Breast epithelium (tissue), 4 donors: Measurements from ENCODE around the gene IP6K3. TPM values are rescaled to one million over a fixed set of nuclear protein-coding genes. Genes with fewer than 3 reads are reported as not detected.

ENCODE experiments used
- DNase-seq, 2 donors: peaks; one replicate each; pipeline ENCODE4 v3.0.0-alpha.2; 2019; ENCODE audit warnings: low spot score in 2 of 2
- H3K27ac ChIP-seq, 2 donors: fragments of 200-600 bp; sonication (generic) in 1 of 2; one replicate each; pipeline ENCODE4 v1.5.1; 2016 to 2019; ENCODE audit warnings: mild to moderate bottlenecking in 1 of 2
- H3K27me3 ChIP-seq, 2 donors: fragments of 200-600 bp; sonication (generic) in 1 of 2; one replicate each; pipeline versions ENCODE4 v1.5.1 to v1.6.0; 2017 to 2019; ENCODE audit warnings: control low read depth in 1 of 2, mild to moderate bottlenecking in 1 of 2
- H3K36me3 ChIP-seq: fragments of 200-600 bp; one replicate; pipeline ENCODE4 v1.5.1; 2019
- H3K4me1 ChIP-seq, 2 donors: fragments of 200-600 bp; sonication (generic); one replicate each; pipeline ENCODE4 v1.5.1; 2016 to 2019; ENCODE audit warnings: control low read depth in 1 of 2
- H3K4me3 ChIP-seq, 3 donors: fragments of 200-600 bp; sonication (generic); 1 replicate in 2 of 3; 2 replicates in 1 of 3; pipeline ENCODE4 v1.5.1; 2016 to 2019; ENCODE audit warnings: mild to moderate bottlenecking in 3 of 3, moderate library complexity in 2 of 3
- H3K9me3 ChIP-seq, 2 donors: fragments of 200-600 bp; sonication (generic) in 1 of 2; one replicate each; pipeline ENCODE4 v1.5.1; 2016 to 2019; ENCODE audit warnings: control low read depth in 1 of 2
- CTCF ChIP-seq, 3 donors: fragments of 450-650 bp; IDR thresholded peaks; one replicate each; pipeline ENCODE4 v1.5.1; 2016 to 2017; ENCODE audit warnings: antibody characterized with exemption in 3 of 3, mild to moderate bottlenecking in 3 of 3, moderate library complexity in 3 of 3
- POLR2A ChIP-seq: fragments of 450-650 bp; IDR thresholded peaks from one replicate; pipeline ENCODE4 v1.6.1; 2016; ENCODE audit warnings: antibody characterized with exemption, mild to moderate bottlenecking, moderate library complexity
- POLR2AphosphoS5 ChIP-seq, 3 donors: sonication (generic); formaldehyde crosslinking; IDR thresholded peaks; one replicate each; pipeline ENCODE4 v1.6.1; 2017; ENCODE audit warnings: antibody characterized with exemption in 3 of 3
- intact Hi-C: fragments of 100-400 bp; cut with DNase I; formaldehyde crosslinking; loops from one replicate; pipeline ENCODE4 v1.15.1; 2023; ENCODE audit warnings: low total_unique reads
- total RNA-seq, 3 donors: library from RNA; depleted of rRNA; stranded (reverse); fragments of >200 nt; gene quantifications; one replicate each; pipeline ENCODE4 v1.1.0, GENCODE V29; 2016

The IP6K3 gene
- total RNA-seq, 3 donors from 2014 or later = 0.15 to 4.2 (median 0.66) TPM

DNA sequence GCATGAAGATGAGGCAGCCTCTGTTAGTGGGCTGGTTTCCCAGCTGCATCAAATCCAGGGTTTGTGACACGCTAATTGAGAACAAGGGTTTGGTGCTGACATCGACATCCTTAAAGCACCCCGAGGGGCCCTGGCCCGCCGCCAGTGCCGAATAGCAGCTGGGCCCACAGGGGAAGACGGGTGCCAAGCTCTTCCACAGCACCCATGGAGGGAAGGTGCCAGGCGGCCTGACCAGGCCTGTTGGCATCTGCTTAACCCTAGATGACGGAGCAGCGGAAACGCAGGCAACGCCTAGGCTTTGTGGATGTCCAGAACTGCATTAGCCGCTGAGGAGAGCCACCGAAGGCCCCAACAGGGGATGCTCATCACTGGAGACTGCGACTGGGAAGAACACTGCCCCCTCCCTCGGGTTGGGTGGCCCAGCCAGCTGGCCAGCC is 51.2 kb downstream of the IP6K3 start:
- TF ChIP-seq POLR2AphosphoS5 (IDR thresholded peaks at IDR 0.05) = no peak
- TF ChIP-seq CTCF (IDR thresholded peaks at IDR 0.05) = no peak
- TF ChIP-seq POLR2A = no peak
- DNase-seq = no peak
- Histone ChIP-seq H3K9me3 (no peaks in the 10 kb centered on the region), H3K27me3 (no peaks in the 10 kb centered on the region), H3K27ac (peak overlapping the region; percentile 68 to 79), H3K4me1 (peaks cover 15 to 35% of the 10 kb centered on the region in 2 donors), H3K4me3 (no peak overlapping the region), H3K36me3 (no peaks in the 10 kb centered on the region)
- intact Hi-C loops = loop anchor here (5.0 to 10.0 kb wide), 2 partner anchors 93 to 111 kb away; partner anchors contain the start of gene BAK1

GRCh38 chr6:33694977-33695376 is 51.7 kb downstream of the IP6K3 start:
- no peaks in the 10 kb centered on the region for H3K36me3 ChIP-seq
- TF ChIP-seq CTCF (IDR thresholded peaks at IDR 0.05) = no peak
- no peak for TF ChIP-seq POLR2AphosphoS5 (IDR thresholded peaks at IDR 0.05)
- TF ChIP-seq POLR2A = no peak
- H3K4me3 ChIP-seq = no peak overlapping the region
- H3K27me3 ChIP-seq = no peaks in the 10 kb centered on the region
- intact Hi-C loops = loop anchor here (5.0 to 10.0 kb wide), 2 partner anchors 93 to 110 kb away; partner anchors contain the start of gene BAK1
- no peak for DNase-seq
- peaks cover 15 to 33% of the 10 kb centered on the region in 2 donors for H3K4me1 ChIP-seq
- H3K9me3 ChIP-seq = no peaks in the 10 kb centered on the region
- H3K27ac ChIP-seq = peak overlapping the region; percentile 48 to 79

DNA sequence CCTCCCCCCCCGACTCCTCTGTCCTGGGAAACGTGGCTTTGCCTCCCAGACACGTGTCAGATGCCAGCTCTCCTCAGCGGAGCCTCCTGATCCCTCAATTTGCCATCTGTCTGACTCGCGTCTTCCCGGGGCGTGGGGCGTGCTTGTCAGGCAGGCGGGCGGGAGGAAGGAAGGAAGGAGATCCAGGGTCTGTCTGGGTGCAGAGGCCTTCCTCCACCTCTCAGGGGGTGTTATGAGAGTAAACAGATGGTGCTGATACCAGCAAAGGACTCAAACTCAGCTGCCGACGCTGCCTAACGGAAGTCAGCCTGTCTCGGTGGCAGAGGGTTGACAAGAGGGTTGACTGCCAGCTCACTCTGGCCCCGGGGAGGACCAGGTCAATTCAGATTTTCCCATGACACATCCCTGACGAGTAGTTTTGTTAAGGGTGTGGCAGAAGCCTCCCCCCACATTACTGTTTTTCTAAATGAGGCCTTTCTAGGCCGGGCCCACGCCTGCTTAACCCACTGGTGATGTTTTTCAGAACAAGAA is 52.2 kb downstream of the IP6K3 start:
- H3K36me3 ChIP-seq = no peaks in the 10 kb centered on the region
- no peak overlapping the region for H3K4me3 ChIP-seq
- H3K9me3 ChIP-seq = no peaks in the 10 kb centered on the region
- peaks cover 15 to 33% of the 10 kb centered on the region in 2 donors for H3K4me1 ChIP-seq
- no peak for TF ChIP-seq POLR2A
- TF ChIP-seq POLR2AphosphoS5 (IDR thresholded peaks at IDR 0.05) = no peak
- no peak for TF ChIP-seq CTCF (IDR thresholded peaks at IDR 0.05)
- intact Hi-C loops = loop anchor here (10.0 kb wide), 1 partner anchor 110 kb away; the partner anchor contains the start of gene BAK1
- no peaks in the 10 kb centered on the region for H3K27me3 ChIP-seq
- DNase-seq = no peak
- peak overlapping the region; percentile 48 to 79 for H3K27ac ChIP-seq

DNA sequence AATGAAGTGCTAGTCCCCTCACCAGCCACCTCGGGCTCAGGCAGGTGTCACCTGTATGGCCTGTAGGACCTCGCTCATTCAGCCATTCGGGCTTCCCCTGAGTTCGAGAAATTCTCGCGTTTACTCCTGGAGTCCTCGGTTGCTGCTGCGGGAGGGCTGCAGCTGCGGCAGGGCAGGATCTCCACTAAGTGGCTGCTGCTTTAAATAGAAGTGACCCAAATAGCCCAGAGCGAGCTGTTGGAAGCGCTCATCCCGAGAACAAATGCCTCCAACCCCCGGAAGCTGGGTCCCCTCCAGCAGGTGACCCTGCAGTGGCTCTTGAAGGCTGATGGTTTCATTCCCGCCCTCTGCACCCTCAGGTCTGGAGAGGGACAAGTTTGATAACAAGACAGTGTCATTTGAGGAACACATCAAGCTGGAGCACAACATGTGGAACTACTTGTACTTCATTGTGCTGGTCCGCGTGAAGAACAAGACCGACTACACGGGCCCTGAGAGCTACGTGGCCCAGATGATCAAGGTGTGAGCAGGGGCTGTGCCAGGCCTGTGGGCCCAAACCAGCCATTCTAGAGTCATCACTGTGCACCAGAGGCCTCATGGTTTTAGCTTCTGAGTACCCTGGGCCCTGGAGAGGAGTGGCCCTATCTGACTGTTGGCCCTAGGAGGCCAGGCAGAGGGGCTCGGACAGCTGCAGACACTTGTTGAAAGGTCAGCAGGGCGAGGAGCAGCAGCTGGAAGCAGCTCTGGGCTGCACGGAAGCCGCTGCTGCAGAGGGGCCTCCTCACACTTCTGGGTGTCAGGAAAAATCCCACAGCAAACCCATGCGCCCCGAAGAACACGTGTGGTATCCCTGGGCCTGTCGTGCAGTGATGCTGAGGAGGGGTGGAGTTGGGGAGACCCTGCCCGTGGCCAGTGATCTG is 53.3 kb downstream of the IP6K3 start:
- Histone ChIP-seq H3K4me3 (no peak overlapping the region), H3K36me3 (peaks cover 3% of the 10 kb centered on the region), H3K4me1 (peaks cover 15 to 33% of the 10 kb centered on the region in 2 donors), H3K27ac (peak overlapping the region in 1 of 2 donors; percentile 79), H3K27me3 (no peaks in the 10 kb centered on the region), H3K9me3 (no peaks in the 10 kb centered on the region)
- DNase-seq = no peak
- intact Hi-C loops = loop anchor here (10.0 kb wide), 1 partner anchor 109 kb away; the partner anchor contains the start of gene BAK1
- TF ChIP-seq CTCF (IDR thresholded peaks at IDR 0.05) (no peak), POLR2A (no peak), POLR2AphosphoS5 (IDR thresholded peaks at IDR 0.05) (no peak)
